ENCODE results near the gene LRRC40.
"Not testable (repeated sequence)": the region's sequence is repeated elsewhere in the genome, so short reads cannot be mapped to it uniquely, and the experiment has no call there.

The LRRC40 gene

GRCh38 chr1:70204139-70204538 lies 1.2 kb downstream of the LRRC40 start:
- H3K4me3 ChIP-seq (ENCODE audit: low read depth, low read length): peak overlapping the region; percentile 98
- no peak for DNase-seq (ENCODE audit: low read depth)
- TF ChIP-seq MYC (IDR thresholded peaks at IDR 0.05; ENCODE audit: low read depth, low read length) (no peak), POLR2A (IDR thresholded peaks at IDR 0.05; ENCODE audit: extremely low read depth, insufficient read length) (no peak), MAX (IDR thresholded peaks at IDR 0.05; ENCODE audit: low read depth, low read length) (no peak)
- TF ChIP-seq, protein P1, sequence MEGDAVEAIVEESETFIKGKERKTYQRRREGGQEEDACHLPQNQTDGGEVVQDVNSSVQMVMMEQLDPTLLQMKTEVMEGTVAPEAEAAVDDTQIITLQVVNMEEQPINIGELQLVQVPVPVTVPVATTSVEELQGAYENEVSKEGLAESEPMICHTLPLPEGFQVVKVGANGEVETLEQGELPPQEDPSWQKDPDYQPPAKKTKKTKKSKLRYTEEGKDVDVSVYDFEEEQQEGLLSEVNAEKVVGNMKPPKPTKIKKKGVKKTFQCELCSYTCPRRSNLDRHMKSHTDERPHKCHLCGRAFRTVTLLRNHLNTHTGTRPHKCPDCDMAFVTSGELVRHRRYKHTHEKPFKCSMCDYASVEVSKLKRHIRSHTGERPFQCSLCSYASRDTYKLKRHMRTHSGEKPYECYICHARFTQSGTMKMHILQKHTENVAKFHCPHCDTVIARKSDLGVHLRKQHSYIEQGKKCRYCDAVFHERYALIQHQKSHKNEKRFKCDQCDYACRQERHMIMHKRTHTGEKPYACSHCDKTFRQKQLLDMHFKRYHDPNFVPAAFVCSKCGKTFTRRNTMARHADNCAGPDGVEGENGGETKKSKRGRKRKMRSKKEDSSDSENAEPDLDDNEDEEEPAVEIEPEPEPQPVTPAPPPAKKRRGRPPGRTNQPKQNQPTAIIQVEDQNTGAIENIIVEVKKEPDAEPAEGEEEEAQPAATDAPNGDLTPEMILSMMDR (IDR thresholded peaks at IDR 0.05; ENCODE audit: low read depth, low read length): no peak

DNA sequence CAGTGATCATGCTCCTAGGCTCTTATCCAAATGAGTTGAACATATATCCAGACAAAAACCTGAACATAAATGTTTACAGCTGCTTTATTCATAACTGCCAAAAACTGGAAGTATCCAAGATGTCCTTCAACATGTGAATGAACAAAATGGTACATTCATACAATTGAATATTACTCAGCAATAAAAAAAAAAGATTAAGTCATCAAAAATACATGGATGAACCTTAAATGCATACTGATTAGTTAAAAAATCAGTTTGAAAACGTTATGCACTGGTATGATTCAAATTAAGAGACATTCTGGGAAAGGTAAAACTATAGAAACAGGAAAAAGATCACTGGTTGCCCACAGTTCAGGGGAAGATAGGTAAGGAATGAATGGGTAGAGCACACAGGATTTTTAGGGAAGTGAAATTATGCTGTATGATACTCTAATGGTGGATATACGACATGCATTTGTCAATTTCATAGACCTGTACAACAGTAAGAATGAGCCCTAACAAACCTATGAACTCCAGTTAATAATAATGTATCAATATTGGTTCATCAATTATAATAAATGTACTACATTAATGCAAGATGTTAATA lies 3.1 kb downstream of the LRRC40 start:
- DNase-seq (ENCODE audit: low read depth): no peak
- TF ChIP-seq, protein P1 (IDR thresholded peaks at IDR 0.05; ENCODE audit: low read depth, low read length): no peak
- TF ChIP-seq MYC (IDR thresholded peaks at IDR 0.05; ENCODE audit: low read depth, low read length): no peak
- no peak for TF ChIP-seq POLR2A (IDR thresholded peaks at IDR 0.05; ENCODE audit: extremely low read depth, insufficient read length)
- no peak for TF ChIP-seq MAX (IDR thresholded peaks at IDR 0.05; ENCODE audit: low read depth, low read length)
- H3K4me3 ChIP-seq (ENCODE audit: low read depth, low read length): no peak overlapping the region

- no peak overlapping the region for H3K4me3 ChIP-seq (ENCODE audit: low read depth, low read length)
- TF ChIP-seq POLR2A (IDR thresholded peaks at IDR 0.05; ENCODE audit: extremely low read depth, insufficient read length): no peak
- TF ChIP-seq MAX (IDR thresholded peaks at IDR 0.05; ENCODE audit: low read depth, low read length): no peak
- TF ChIP-seq, protein P1 (IDR thresholded peaks at IDR 0.05; ENCODE audit: low read depth, low read length): no peak
- TF ChIP-seq MYC (IDR thresholded peaks at IDR 0.05; ENCODE audit: low read depth, low read length): no peak
- DNase-seq (ENCODE audit: low read depth): no peak
Observed at GRCh38 chr1:70200065-70200464, 5.3 kb downstream of the LRRC40 start.

DNA sequence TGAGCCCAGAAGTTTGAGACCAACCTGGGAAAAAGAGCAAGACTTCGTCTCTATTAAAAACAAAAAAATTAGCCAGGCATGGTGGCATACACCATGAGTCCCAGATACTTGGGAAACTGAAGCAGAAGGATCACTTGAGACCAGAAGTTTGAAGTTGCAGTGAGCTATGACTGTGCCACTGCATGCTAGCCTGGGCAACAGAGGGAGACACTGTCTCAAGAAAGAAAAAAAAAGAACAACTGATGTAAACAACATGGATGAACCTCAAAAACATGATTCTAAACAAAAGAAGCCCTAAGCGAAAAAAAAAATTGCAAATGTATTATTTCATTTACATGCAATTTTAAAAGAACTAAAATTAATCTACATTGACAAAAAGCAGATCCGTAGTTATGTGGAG lies 9.0 kb downstream of the LRRC40 start:
- H3K4me3 ChIP-seq (ENCODE audit: low read depth, low read length): no peak overlapping the region
- no peak for DNase-seq (ENCODE audit: low read depth)
- TF ChIP-seq POLR2A (IDR thresholded peaks at IDR 0.05; ENCODE audit: extremely low read depth, insufficient read length) (no peak), MYC (IDR thresholded peaks at IDR 0.05; ENCODE audit: low read depth, low read length) (no peak)
- TF ChIP-seq, protein P1 (IDR thresholded peaks at IDR 0.05; ENCODE audit: low read depth, low read length): no peak

GRCh38 chr1:70195342-70195741 lies 10.0 kb downstream of the LRRC40 start:
- no peak overlapping the region for H3K4me3 ChIP-seq (ENCODE audit: low read depth, low read length)
- TF ChIP-seq MAX (IDR thresholded peaks at IDR 0.05; ENCODE audit: low read depth, low read length): no peak
- no peak for DNase-seq (ENCODE audit: low read depth)

DNA sequence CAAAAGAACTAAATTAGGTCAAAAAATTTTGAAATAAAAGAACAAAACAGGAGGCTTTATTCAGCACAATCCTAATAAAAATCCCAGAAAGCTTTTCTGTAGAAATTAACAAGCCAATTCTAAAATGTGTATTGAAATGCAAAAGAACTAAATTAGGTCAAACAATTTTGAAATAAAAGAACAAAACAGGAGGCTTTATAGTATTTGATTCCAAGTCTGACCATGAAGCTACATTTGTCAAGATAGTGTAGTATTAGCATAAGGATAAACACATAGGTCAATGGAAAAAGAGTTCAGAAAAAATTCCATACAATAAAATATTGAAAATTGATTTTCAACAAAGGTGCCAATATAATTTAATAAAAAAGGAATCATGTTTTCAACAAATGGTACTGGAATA lies 10.8 kb downstream of the LRRC40 start:
- TF ChIP-seq MAX (IDR thresholded peaks at IDR 0.05; ENCODE audit: low read depth, low read length) (no peak), MYC (IDR thresholded peaks at IDR 0.05; ENCODE audit: low read depth, low read length) (no peak), POLR2A (IDR thresholded peaks at IDR 0.05; ENCODE audit: extremely low read depth, insufficient read length) (no peak)
- TF ChIP-seq, protein P1 (IDR thresholded peaks at IDR 0.05; ENCODE audit: low read depth, low read length): no peak
- no peak for DNase-seq (ENCODE audit: low read depth)
- H3K4me3 ChIP-seq (ENCODE audit: low read depth, low read length): no peak overlapping the region

DNA sequence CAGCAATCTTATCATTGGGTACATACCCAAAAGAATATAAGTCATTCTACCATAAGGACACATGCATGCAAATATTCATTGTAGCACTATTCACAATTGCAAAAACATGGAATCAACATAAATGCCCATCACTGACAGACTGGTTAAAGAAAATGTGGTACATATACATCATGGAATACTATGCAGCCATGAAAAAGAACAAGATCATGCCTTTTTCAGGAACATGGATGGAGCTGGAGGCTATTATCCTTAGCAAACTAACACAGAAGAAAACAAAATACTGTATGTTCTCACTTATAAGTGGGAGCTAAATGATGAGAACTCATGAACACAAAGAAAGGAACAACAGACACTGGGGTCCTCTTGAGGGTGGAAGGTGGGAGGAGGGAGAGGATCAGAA lies 12.9 kb downstream of the LRRC40 start:
- not testable (repeated sequence) for DNase-seq (ENCODE audit: low read depth); H3K4me3 ChIP-seq (ENCODE audit: low read depth, low read length)

Data from NB4 (cell line).